Stimulated activated CD4-positive, alpha-beta T cell treated with anti-CD3 and anti-CD28 coated beads, Interleukin-15, amount 100 ng/mL, for 48 hours (primary cell): ENCODE measurements around the gene MICAL2.

ENCODE experiments used
- DNase-seq, 2 donors: peaks; one replicate each; pipeline ENCODE4 v3.0.0-alpha.2; 2020; ENCODE audit warnings: low read depth in 2 of 2

MICAL2 gene

DNA sequence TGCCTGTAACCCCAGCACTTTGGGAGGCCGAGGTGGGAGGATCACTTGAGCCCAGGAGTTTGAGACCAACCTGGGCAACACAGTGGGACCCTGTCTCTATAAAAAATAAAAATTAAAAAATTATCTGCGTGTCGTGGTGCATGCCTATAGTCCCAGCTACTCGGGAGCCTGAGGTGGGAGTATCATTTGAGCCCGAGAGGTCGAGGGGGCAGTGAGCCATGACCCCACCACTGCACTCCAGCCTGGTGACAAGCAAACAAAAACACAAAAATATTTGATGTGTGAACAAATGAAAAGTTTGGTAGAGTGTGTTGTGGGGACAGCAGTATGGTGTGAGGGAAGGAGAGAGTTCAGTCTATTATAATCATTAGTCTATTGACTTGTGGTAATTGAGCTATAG lies 176.2 kb downstream of the MICAL2 start:
- no peak for DNase-seq

DNA sequence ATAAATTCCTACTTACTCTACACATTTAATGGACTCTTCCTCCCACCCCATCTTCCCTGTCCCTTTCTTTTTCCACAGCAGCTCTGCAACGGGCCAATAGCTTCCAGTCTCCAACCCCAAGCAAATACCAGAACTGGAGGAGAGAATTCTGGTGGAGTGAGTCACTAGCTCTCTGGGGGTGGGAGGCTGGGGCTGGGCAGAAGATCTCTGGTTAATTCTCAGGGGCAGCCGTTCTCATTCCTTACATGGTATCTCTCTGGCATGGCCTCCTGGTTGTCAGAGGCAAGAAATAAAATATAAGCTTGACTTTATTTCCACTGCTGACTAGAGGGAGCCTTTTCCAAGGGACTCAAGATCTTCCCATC lies 176.6 kb downstream of the MICAL2 start:
- DNase-seq: no peak

DNA sequence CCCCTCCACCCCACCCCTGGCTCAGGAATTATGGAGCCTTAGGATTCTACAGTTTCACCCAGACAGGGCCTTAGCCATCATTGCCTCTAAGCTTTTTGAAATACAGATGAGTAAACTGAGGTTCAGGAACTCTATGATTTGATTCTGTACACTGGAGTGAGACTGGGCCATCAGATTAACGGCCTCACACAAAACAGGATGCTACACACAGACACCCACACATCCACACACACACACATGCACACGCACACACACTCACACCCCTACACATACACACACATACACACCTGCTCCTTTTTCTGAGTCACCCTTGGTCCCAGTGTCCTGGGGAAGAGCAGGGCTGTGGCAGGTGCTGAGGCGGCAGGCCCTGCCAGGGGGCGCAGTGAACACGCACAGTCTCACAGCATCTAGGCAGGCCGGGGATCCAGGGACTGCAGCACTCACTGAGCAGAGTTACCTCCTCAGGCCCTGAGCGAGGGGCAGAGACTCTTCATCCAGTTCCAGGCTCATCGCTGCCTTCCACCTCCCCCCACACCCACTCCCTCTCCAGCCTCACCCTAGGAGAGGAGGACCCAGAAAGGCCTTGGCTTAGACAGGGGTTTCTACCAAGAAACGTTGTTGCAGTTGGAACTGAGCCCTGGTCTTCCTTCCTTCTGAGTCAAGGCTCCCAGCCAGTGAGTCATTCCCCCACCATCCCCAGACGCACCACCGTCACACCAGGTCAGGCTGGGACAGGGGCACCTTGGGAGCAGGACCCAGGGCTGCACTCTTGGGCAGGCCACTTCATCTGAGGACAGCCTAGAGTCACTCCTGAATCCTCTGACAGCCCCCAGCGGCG lies 177.2 kb downstream of the MICAL2 start:
- DNase-seq: no peak

DNA sequence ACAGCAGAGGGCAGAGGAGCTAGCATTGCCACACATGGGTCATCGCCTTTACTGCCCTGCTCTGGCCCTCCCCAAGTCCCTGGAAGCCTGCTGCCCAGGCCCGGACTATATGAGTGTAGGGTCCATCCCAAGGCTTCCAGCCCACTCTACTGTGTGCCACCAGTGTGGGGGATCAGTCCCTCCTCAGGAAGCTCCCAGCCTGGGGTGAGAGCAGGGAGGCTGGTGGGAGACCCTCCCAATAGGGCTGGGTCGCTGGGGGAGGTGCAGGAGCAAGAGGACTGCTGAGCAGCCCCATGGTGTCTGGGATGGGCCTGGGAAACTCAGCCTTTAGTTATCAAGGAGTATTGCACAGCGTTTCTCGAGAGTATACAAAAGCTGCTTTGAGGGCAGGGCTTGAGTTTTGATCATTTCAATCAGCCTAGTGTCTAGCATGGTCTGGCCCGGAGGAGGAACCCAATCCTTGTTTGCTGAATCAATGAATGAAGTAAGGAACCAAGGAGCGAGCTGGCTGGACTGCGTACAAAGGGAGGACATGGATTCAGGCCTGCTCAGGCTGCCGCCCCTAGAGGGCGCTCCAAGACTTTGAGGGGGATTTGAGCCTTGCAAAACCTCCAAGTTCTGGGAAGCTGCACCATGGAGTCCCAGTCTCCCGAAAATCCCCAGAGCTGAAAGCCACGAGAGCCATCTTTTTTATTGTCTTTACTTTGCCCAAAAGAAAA lies 178.0 kb downstream of the MICAL2 start:
- DNase-seq: peak in 1 of 2 donors; percentile 38

DNA sequence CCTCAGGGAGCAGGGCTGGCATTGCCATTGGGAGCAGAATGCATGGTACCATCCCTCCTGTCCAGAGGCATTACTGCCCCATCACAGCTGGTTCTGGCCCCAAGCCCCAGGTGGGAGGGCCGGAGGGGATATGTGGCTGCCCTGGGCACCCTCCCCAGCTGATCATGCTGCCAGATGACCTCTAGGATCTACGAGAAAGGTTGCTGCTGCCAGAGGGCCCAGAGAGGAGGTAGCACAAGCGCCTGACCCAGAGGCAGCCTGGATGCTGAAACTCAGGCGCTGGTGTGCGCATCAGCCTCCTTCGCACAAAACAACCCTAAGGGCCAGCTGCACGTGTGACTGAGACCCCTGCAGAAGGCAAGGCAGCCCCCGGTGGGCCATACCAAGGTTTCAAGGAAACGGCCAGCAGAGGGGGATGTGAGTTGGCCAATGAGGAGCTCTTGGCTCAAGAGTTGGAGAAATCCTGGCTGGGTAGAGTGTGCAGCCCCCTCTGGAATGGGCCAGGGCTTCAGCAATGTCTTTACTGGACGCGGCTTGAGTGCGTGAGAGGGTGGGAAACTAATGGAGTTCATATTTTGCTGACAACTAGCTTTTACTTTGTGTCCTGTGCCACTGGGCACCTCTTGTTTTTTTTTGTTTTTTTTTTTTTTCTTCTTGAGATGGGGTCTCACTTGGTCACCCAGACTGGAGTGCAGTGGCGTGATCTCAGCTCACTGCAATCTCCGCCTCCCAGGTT lies 178.7 kb downstream of the MICAL2 start:
- no peak for DNase-seq

DNA sequence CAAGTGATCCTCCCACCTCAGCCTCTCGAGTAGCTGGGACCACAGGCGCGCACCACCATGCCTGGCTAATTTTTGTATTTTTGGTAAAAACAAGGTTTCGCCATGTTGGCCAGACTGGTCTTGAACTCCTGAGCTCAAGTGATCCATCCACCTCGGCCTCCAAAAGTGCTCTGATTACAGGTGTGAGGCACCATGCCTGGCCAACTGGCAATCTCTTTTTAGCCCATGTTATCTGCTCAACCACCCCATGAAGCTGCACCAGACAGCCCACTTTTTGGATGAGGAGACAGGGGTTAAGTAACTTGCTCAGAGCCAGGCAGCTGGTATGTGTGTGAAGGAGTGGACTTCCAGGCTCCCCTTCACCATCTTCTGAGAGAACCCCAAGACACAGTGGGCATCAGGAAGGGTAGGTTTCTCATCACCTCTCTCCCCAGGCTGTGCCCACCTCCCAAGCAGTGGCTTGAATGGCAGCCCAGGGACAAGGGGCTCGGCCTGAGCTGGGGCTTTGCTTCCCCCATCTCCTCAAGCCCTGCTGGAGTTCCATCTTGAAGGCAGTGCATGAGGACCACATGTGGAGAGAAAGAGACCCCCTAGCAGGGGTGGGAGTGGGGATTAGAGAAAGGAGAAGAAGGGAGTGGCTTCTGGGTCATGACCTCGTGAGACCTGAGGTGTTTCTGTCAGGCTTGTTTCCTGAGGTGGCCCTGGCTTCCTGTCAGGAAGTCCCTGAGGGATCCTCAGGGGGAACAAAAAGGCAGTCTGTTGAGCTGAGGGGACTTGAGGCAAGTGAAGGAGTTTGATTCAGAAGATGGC lies 179.5 kb downstream of the MICAL2 start:
- DNase-seq: no peak

DNA sequence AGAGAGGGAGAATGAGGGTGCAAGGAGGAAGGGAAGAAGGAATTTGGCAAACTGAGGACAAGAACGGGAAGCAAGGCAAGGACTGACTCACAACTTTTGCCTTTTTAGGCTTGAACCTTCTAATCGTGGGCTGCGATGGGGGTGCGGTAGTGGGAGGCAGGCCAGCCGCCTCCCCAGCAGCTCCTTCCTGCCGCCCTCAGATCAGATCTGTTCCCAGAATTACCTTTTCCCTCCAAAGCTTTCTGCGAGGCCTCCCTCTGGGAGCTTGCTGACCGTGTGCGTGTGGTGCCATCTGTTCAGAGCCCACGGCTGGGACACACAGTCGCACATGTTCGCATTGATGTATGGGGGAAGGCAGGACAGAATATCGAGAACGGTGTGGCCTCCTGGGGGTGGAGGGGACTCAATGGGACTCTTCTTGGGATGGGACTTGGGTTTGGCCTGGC lies 180.1 kb downstream of the MICAL2 start:
- DNase-seq: no peak

DNA sequence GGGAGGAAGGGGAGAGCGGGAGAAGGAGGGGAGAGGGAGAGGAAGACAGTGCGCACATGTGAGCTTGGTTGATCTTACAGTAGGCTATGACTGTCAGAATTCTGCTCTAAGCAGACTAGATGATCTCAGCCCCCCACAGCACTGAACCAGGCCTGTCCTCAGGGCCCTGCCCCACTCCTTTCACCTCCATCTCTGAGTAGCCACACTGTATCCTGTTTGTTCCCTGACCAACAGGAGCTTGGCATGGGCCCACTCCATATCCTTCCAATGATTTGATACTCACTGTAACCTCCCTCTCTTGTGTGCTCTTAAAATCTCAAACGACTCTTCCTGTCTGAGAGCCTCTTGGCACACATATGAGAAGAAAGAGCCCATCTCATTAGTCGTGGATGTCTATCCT lies 180.9 kb downstream of the MICAL2 start:
- DNase-seq: no peak

DNA sequence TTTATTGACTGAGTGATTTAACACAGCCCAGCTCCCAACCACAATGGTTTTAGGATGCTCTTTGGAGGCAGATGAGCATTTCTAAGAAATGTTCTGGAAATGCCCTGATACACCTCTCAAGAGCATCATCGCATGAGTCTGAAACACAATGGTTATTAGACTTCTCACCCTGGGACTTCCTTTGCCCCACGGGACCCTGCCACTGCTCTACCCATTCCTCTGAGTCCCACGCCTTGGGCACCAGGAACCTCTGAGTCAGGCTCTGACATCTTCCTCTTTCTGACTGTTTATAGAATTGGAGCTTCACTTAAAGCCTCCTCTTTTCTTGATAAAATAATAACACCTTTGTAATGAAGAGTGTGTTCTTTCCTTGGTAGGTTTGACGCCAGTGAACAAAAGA lies 181.4 kb downstream of the MICAL2 start:
- no peak for DNase-seq

DNA sequence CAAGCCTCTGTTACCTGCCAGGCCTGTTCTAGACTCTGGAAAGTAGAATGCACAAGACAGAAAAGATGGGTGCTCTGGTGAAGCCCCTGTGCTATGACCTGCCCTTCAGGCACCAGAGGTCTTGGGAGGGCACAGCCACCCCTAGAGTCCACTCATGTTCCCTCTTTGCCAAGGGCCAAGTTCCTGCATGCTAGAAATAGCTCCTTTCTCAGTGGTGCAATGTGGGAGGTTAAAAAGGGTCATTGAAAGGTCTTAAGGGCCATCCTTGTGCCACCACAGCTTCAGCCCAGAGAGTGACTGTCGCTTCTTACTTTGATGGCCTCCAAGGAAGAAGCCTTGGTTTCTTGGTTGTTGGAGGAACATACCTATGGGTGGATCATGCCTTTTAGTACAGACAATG lies 182.4 kb downstream of the MICAL2 start:
- DNase-seq: no peak

DNA sequence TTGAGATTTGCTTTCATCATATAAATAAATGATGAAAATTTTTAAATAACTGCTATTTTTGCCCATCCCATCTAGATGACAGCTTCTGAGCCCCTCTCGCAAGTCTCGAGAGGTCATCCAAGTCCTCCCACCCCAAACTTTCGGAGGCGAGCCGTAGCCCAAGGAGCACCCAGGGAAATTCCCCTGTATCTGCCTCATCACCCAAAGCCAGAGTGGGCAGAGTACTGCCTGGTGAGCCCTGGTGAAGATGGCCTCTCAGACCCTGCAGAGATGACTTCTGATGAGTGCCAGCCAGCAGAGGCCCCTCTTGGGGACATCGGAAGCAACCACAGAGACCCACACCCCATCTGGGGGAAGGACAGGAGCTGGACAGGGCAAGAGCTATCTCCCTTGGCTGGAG lies 183.1 kb downstream of the MICAL2 start:
- no peak for DNase-seq

DNA sequence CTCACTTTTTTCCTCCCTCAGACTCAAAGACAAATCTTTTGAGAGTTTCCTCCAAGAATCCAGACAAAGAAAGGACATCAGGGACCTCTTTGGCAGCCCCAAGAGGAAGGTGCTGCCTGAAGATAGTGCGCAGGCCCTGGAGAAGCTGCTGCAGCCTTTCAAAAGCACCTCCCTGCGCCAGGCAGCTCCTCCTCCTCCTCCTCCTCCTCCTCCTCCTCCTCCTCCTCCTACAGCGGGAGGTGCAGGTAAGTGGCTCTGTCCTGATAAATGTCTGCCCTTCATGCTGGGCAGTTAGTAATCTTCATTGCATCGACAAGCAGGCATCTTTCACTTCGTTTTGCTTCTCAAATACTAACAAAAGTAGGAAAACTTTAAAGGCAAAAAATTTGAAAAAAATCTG lies 184.2 kb downstream of the MICAL2 start:
- no peak for DNase-seq

DNA sequence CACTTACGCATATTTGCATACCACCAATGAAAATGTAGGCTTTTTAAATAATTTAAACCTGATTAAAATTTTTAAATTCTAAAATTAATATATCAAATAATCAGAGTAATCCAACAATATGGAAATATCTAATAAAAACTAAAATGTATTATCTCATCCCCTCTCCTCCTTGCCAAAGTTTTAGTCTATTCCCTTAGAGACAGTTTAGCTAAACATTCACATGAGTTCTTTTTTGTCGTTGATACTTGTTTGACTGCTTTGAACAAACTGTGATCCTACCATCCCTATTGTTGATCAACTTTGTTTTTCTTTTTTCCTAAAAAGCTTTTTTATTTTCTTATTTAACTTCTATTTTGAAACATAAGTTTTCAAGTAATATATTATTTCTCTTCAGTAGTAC lies 185.6 kb downstream of the MICAL2 start:
- no peak for DNase-seq

DNA sequence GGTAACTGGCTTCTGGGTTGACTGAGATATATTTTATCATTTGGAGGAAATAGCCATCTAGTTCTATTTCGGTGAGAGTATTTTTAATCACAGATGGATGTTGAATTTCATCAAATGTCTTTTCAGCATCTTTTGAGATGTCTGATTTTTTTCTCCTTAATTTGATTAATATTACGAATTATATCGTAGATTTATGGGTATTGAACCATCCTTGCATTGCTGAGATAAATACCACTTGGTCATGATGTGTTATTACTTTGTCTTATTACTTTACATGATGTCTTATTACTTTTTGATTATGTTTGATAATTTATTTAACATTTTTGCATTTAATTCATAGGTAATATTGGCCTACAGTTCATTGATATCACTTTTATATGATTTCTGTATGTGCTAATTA lies 188.2 kb downstream of the MICAL2 start:
- no peak for DNase-seq

DNA sequence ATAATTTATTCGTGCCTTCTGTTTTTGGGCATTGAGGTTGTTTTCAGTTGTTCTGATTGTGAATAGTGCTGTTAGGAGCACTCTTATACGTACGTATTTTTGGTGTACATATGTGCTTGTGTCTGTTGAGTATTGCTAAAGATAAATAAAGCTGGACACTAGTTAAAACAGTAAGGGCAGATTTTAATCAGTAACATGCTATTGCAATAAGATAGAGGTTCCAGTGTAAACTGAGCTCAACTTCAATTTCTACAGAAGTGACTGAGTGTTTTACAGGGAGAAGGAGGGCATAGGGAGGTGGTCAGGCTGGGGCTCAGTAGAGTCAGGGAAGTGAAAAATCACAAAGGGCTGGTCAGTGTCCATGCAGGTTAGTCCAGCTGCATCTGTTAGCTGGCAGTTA lies 191.0 kb downstream of the MICAL2 start:
- DNase-seq: no peak

DNA sequence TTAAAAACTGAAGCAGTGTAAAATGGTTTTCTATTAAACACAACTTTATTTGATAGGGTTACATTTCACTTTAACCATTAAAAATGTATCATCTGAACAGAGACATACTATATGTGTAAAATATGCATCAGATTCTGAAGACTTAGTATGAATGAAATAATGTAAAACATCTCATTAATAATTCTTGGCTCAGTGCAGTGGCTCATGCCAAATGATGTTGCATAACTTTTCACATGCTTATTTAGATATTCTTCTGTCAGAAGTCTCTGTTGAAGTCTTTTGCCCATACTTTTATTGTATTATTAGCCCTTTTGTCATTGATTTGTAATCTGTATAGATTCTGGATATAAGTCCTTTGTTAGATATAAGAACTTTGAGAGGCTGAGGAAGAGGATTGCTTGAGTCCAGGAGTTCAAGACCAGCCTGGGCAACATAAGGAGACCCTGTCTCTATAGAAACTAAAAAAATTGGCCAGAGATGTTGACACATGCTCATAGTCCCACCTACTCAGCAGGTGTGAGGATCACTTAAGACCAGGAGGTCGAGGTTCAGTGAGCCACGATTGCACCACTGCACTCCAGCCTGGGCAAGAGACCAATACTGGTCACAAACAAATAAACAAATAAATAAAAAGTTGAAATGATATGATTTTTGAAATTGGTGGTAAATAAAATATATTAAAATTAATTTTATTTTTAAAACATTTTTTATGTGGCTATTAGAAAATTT lies 193.2 kb downstream of the MICAL2 start:
- DNase-seq: no peak

DNA sequence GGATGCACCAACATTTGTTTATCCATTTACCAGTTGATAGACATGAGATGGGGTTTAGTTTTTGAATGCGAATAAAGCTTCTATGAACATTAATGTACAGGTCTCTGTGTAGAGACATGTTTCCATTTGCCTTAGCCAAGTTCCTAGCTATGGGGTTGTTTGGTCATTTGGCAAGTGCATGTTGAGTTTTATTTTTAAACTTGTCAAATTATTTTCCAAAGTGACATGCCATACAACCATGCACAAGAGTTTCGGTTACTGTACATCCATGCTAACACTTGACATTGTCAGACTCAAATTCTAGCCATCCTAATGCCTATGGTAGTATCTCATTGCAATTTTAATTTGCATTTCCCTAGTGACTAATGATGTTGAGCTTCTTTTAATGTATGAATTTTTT lies 196.4 kb downstream of the MICAL2 start:
- DNase-seq: no peak

DNA sequence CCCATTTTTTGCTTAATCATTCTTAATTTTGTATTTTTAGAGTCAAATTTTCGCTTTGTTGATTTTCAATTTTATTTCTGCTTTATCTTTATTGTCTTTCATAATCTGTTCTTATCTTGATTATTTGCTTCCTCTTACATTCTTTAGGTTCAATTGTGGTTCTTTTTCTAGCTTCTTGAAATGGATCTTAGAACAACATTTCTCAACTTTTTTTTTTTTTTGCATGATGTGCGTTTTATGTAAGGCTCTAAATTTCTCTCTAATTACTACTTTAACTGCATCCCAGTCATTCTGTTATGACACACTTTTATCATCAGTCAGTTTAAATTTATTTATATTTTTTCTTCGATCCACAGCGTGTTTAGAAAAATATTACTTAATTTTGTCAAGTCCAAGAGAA lies 201.7 kb downstream of the MICAL2 start:
- no peak for DNase-seq
